GM18511 (cell line): Measurements from ENCODE around the gene TRIM14.

Experiments
- ATAC-seq: cut with Tn5 transposase; IDR thresholded peaks from one replicate; pipeline ENCODE4 v1.9.1; 2021; ENCODE audit warnings: mild to moderate bottlenecking, moderate library complexity; ENCODE audit not compliant: unreplicated experiment

TRIM14 gene

GRCh38 chr9:98118640-98119601 lies at the start of gene TRIM14:
Gene TRIM14 (minus strand): TSS chr9:98119222. CDS start chr9:98119188, 34 bp downstream.
- peak; percentile 65 for ATAC-seq

GRCh38 chr9:98168153-98168780 lies 49.2 kb upstream of the TRIM14 start:
- no peak for ATAC-seq

GRCh38 chr9:98164912-98165311 lies 45.9 kb upstream of the TRIM14 start:
- ATAC-seq = no peak

GRCh38 chr9:98162613-98163012 lies 43.6 kb upstream of the TRIM14 start:
- ATAC-seq = no peak

GRCh38 chr9:98161851-98162250 lies 42.8 kb upstream of the TRIM14 start:
- ATAC-seq = no peak

GRCh38 chr9:98159790-98160189 lies 40.8 kb upstream of the TRIM14 start:
- ATAC-seq = no peak

- ATAC-seq = no peak
These were observed 40.3 kb upstream of the TRIM14 start for GRCh38 chr9:98159301-98159700.

- no peak for ATAC-seq
These were observed 39.2 kb upstream of the TRIM14 start for GRCh38 chr9:98158071-98158831.

GRCh38 chr9:98157372-98157771 lies 38.4 kb upstream of the TRIM14 start:
- ATAC-seq = no peak

- no peak for ATAC-seq
These were observed 35.7 kb upstream of the TRIM14 start for GRCh38 chr9:98154678-98155077.

- ATAC-seq = no peak
These were observed 33.5 kb upstream of the TRIM14 start for GRCh38 chr9:98152526-98152925.

GRCh38 chr9:98150721-98151120 lies 31.7 kb upstream of the TRIM14 start:
- ATAC-seq = no peak

GRCh38 chr9:98150164-98150563 lies 31.1 kb upstream of the TRIM14 start:
- ATAC-seq = no peak

- ATAC-seq = no peak
These were observed 30.4 kb upstream of the TRIM14 start for GRCh38 chr9:98149422-98149821.

GRCh38 chr9:98148486-98148885 lies 29.5 kb upstream of the TRIM14 start:
- ATAC-seq = no peak

- ATAC-seq = no peak
These were observed 28.6 kb upstream of the TRIM14 start for GRCh38 chr9:98147582-98147981.

GRCh38 chr9:98146101-98146991 lies 27.3 kb upstream of the TRIM14 start:
- peak; percentile 50 for ATAC-seq

- ATAC-seq = no peak
These were observed 25.6 kb upstream of the TRIM14 start for GRCh38 chr9:98144631-98145030.

- ATAC-seq = no peak
These were observed 25.1 kb upstream of the TRIM14 start for GRCh38 chr9:98144076-98144475.

GRCh38 chr9:98142925-98143481 lies 24.0 kb upstream of the TRIM14 start:
- ATAC-seq = no peak
